Upper lobe of left lung (tissue), 6 donors: ENCODE measurements around the gene AEBP2. TPM values are rescaled to one million over a fixed set of nuclear protein-coding genes. Genes with fewer than 3 reads are reported as not detected.
"Not testable (repeated sequence)": the region's sequence is repeated elsewhere in the genome, so short reads cannot be mapped to it uniquely, and the experiment has no call there.

Experiments used
- ATAC-seq, 2 donors: fragments of 200-7000 bp; cut with Tn5 transposase; one replicate each; pipeline ENCODE4 v1.9.1; 2022; ENCODE audit warnings: mild to moderate bottlenecking in 2 of 2, moderate library complexity in 2 of 2; ENCODE audit not compliant: low FRiP score in 2 of 2
- DNase-seq, 2 donors: peaks; one replicate each; pipeline ENCODE4 v3.0.0-alpha.2; 2019 to 2020
- H3K27ac ChIP-seq, 4 donors: fragments of 200-600 bp; sonication (generic); one replicate each; pipeline ENCODE4 v1.5.1; 2016 to 2019
- H3K27me3 ChIP-seq, 4 donors: fragments of 200-600 bp; sonication (generic); one replicate each; pipeline ENCODE4 v1.5.1; 2017 to 2019
- H3K36me3 ChIP-seq, 4 donors: fragments of 200-600 bp; sonication (generic); one replicate each; pipeline ENCODE4 v1.5.1; 2016 to 2019
- H3K4me1 ChIP-seq, 4 donors: fragments of 200-600 bp; sonication (generic); one replicate each; pipeline ENCODE4 v1.5.1; 2018 to 2019
- H3K4me3 ChIP-seq, 4 donors: fragments of 200-600 bp; sonication (generic); one replicate each; pipeline ENCODE4 v1.5.1; 2017 to 2019; ENCODE audit warnings: mild to moderate bottlenecking in 2 of 4, moderate library complexity in 1 of 4
- H3K9me3 ChIP-seq, 4 donors: fragments of 200-600 bp; sonication (generic); one replicate each; pipeline ENCODE4 v1.5.1; 2018 to 2019
- CTCF ChIP-seq, 6 experiments: fragments of 450-650 bp in 4 of 6; fragments of 200-600 bp in 2 of 6; sonication (generic) in 2 of 6; IDR thresholded peaks; one replicate each; pipeline ENCODE4 v1.5.1; 2016 to 2019; ENCODE audit warnings: antibody characterized with exemption in 6 of 6
- EP300 ChIP-seq, 4 donors: sonication (generic); formaldehyde crosslinking; IDR thresholded peaks; one replicate each; pipeline ENCODE4 v1.5.1; 2017; ENCODE audit warnings: antibody characterized with exemption in 4 of 4, control low read depth in 2 of 4
- POLR2A ChIP-seq, 4 donors: fragments of 450-650 bp; IDR thresholded peaks; one replicate each; pipeline ENCODE4 v1.5.1; 2016 to 2017; ENCODE audit warnings: antibody characterized with exemption in 4 of 4, mild to moderate bottlenecking in 2 of 4
- POLR2AphosphoS5 ChIP-seq, 2 donors: sonication (generic); formaldehyde crosslinking; IDR thresholded peaks; one replicate each; pipeline ENCODE4 v1.5.1; 2017; ENCODE audit warnings: antibody characterized with exemption in 2 of 2
- WGBS, 2 donors: methylation state at CpG; one replicate each; pipeline ENCODE4 v1.1.5; 2017 to 2018; 5-methylcytosine and 5-hydroxymethylcytosine counted together
- total RNA-seq, 6 donors: library from RNA; depleted of rRNA in 4 of 6; stranded (reverse); fragments of >200 nt in 4 of 6; gene quantifications; one replicate each; pipeline versions ENCODE4 v1.1.0 to v1.2.1, GENCODE V29; 2016 to 2021
- donor health status: DM: no; HTN: no; CAD: no; lungs with moderate emphysema.
- donor health status: DM: no; HTN: yes; CAD: no; lungs with severe emphysema.

Gene AEBP2
- total RNA-seq, 6 donors from 2014 or later = 27.7 to 73.9 (median 40.6) TPM

DNA sequence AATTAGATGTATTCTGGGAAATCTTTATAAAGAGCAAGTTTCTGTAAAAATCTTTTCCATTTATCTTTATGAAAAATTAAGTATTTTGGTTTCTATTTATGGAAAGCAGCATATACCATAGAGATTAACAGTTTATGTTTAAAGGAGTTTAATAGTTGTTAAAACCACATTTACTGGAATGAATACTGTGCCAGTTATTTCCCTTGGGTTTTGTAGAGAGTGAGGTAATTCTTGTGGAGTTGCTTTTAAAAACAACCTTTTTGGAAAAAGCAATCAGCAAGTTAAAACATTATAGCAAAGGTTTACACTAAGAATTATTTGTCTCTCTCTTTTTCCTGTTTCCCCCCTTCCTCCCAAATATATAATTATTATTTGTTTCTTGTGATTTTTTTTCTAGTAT, 34.9 kb downstream of the AEBP2 start:
- no peak for DNase-seq
- no peak overlapping the region for H3K27ac ChIP-seq
- no peak for TF ChIP-seq POLR2A (IDR thresholded peaks at IDR 0.05)
- no peak for TF ChIP-seq POLR2AphosphoS5 (IDR thresholded peaks at IDR 0.05)
- TF ChIP-seq CTCF (IDR thresholded peaks at IDR 0.05) = no peak
- TF ChIP-seq EP300 (IDR thresholded peaks at IDR 0.05) = no peak
- peaks cover 0 to 4% (median 0%) of the 10 kb centered on the region in 4 donors for H3K4me1 ChIP-seq
- no peaks in the 10 kb centered on the region for H3K27me3 ChIP-seq
- H3K4me3 ChIP-seq = no peak overlapping the region
- no peak for ATAC-seq
- H3K9me3 ChIP-seq = no peaks in the 10 kb centered on the region
- peaks cover 2 to 44% (median 8%) of the 10 kb centered on the region in 4 donors for H3K36me3 ChIP-seq

GRCh38 chr12:19475884-19476505, 36.7 kb downstream of the AEBP2 start:
- WGBS, 2 donors = 83 to 98% methylated on average over 4 of the region's 4 CpGs
- ATAC-seq, H3K4me1 ChIP-seq, H3K27ac ChIP-seq, H3K4me3 ChIP-seq, DNase-seq, H3K27me3 ChIP-seq: not testable (repeated sequence)
- Histone ChIP-seq H3K36me3 (peaks cover 2 to 43% (median 8%) of the 10 kb centered on the region in 4 donors), H3K9me3 (peaks cover 0 to 10% (median 8%) of the 10 kb centered on the region in 4 donors)

DNA sequence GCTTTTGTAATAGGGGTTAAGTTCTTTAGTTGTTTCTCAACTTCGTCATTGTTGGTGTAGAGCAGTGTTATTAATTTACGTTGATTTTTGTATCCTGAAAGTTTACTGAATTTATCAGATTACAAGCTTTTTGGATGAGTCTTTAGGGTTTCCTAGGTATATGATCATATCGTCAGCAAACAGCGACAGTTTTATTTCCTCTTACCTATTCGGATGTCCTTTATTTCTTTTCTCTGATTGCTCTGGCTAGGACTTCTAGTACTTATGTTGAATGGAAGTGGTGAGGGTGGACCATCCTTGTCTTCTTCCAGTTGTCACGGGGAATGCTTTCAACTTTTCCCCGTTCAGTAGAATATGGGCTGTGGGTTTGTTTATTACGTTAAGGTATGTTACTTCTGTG, 37.8 kb downstream of the AEBP2 start:
- Histone ChIP-seq H3K9me3 (peaks cover 0 to 10% (median 8%) of the 10 kb centered on the region in 4 donors), H3K4me3 (no peak overlapping the region), H3K27ac (no peak overlapping the region), H3K36me3 (peaks cover 2 to 39% (median 8%) of the 10 kb centered on the region in 4 donors), H3K27me3 (no peaks in the 10 kb centered on the region), H3K4me1 (peaks cover 0 to 2% (median 0%) of the 10 kb centered on the region in 4 donors)
- 93 to 96% methylated on average over 8 of the region's 8 CpGs for WGBS, 2 donors
- ATAC-seq (no peak), DNase-seq (no peak)
- TF ChIP-seq EP300 (IDR thresholded peaks at IDR 0.05) (no peak), POLR2A (IDR thresholded peaks at IDR 0.05) (no peak), CTCF (IDR thresholded peaks at IDR 0.05) (no peak), POLR2AphosphoS5 (IDR thresholded peaks at IDR 0.05) (no peak)

- DNase-seq = no peak
- TF ChIP-seq CTCF (IDR thresholded peaks at IDR 0.05) (no peak), EP300 (IDR thresholded peaks at IDR 0.05) (no peak), POLR2AphosphoS5 (IDR thresholded peaks at IDR 0.05) (no peak), POLR2A (IDR thresholded peaks at IDR 0.05) (no peak)
Observed at GRCh38 chr12:19480459-19480858, 41.2 kb downstream of the AEBP2 start.

GRCh38 chr12:19482036-19482435, 42.7 kb downstream of the AEBP2 start:
- peaks cover 0 to 13% (median 11%) of the 10 kb centered on the region in 4 donors for H3K4me1 ChIP-seq
- no peaks in the 10 kb centered on the region for H3K27me3 ChIP-seq
- H3K4me3 ChIP-seq = no peak overlapping the region
- peaks cover 0 to 9% (median 0%) of the 10 kb centered on the region in 4 donors for H3K36me3 ChIP-seq
- peak overlapping the region in 1 of 4 donors; percentile 2 for H3K27ac ChIP-seq
- ATAC-seq = no peak
- TF ChIP-seq POLR2AphosphoS5 (IDR thresholded peaks at IDR 0.05) (no peak), CTCF (IDR thresholded peaks at IDR 0.05) (no peak), POLR2A (IDR thresholded peaks at IDR 0.05) (no peak), EP300 (IDR thresholded peaks at IDR 0.05) (no peak)
- WGBS, 2 donors = 59 to 98% methylated on average over 3 of the region's 3 CpGs
- no peak for DNase-seq
- peaks cover 0 to 10% (median 8%) of the 10 kb centered on the region in 4 donors for H3K9me3 ChIP-seq

More at GRCh38 chr12:19480459-19480858, 41.2 kb downstream of the AEBP2 start:
- no peak for ATAC-seq
- Histone ChIP-seq H3K36me3 (peaks cover 0 to 14% (median 0%) of the 10 kb centered on the region in 4 donors), H3K4me3 (no peak overlapping the region), H3K9me3 (peaks cover 0 to 10% (median 8%) of the 10 kb centered on the region in 4 donors), H3K4me1 (peaks cover 0 to 13% (median 11%) of the 10 kb centered on the region in 4 donors), H3K27me3 (no peaks in the 10 kb centered on the region), H3K27ac (no peak overlapping the region)
- 89 to 96% methylated on average over 1 of the region's 1 CpG for WGBS, 2 donors
